ENCODE results near the gene SLC39A13.

Gene SLC39A13

GRCh38 chr11:47433157-47433556, 24.8 kb downstream of the SLC39A13 start:
- no peak for DNase-seq

- DNase-seq: no peak
Measured at GRCh38 chr11:47434011-47434786, 25.8 kb downstream of the SLC39A13 start.

- DNase-seq: no peak
Measured at GRCh38 chr11:47435687-47436086, 27.3 kb downstream of the SLC39A13 start.

- DNase-seq: no peak
Measured at GRCh38 chr11:47436726-47437125, 28.3 kb downstream of the SLC39A13 start.

GRCh38 chr11:47437218-47437745, 28.9 kb downstream of the SLC39A13 start:
- DNase-seq: no peak

GRCh38 chr11:47437746-47438418, 29.5 kb downstream of the SLC39A13 start:
- DNase-seq: peak; percentile 23

DNA sequence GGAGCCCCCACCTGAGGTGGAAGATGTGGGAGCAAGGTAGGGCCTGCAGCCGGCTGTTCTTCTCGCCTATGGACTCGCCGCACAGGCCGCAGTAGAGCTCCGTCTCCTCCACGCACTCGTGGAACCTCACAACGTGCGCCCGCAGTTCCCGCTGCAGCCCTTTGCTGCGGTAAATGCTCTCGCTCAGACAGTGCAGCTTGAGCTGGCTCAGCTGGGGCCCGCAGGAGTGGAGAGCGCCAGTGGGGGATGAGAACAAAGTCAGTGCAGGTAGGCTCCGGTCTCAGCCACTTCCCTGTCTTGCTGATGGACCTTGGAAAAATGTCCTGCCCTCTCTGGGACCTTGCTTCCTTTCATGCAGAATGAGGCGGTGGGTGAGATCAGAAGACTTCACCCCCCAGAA, 30.3 kb downstream of the SLC39A13 start:
- DNase-seq: no peak

DNA sequence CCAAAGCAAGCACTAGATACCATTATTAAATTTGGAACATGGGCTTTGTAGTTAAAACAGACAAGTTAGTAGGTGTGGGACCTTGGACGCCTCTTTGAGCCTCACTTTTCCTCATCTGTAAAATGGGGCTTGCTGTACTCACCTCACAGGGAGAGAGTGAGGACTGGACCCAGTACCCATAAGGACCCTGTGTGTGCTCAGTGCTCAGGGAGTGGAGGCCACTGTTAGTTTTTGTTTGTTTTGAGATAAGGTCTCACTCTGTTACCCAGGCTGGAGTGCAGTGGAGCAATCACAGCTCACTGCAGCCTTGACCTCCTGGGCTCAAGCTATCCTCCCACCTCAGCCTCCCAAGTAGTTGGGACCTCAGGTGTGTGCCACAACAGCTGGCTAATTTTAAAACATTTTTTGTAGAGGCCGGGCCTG, 31.7 kb downstream of the SLC39A13 start:
- no peak for DNase-seq

DNA sequence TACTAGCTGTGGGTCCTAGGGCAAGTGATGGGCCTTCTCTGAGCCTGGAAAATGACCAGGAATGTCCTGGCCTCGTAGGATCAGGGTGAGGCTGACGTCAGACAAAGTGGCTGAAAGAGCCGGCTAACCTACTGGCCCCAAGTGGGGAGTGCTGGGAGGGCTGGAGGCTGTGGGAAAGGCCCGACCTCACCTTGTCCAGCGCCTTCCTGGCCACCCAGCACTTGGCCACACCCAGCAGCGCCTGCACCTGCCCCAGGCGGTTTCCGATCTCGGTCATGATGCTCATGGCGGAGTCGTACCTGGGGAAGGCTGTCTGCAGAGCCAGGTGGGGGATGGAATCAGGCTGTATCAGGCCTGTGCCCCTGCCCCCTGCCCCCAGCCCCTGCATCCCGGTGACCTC, 33.0 kb downstream of the SLC39A13 start:
- no peak for DNase-seq

GRCh38 chr11:47442514-47442913, 34.1 kb downstream of the SLC39A13 start:
- no peak for DNase-seq

- peak; percentile 81 for DNase-seq
Measured at GRCh38 chr11:47443028-47443700, 34.8 kb downstream of the SLC39A13 start.

- no peak for DNase-seq
Measured at GRCh38 chr11:47443817-47444216, 35.4 kb downstream of the SLC39A13 start.

DNA sequence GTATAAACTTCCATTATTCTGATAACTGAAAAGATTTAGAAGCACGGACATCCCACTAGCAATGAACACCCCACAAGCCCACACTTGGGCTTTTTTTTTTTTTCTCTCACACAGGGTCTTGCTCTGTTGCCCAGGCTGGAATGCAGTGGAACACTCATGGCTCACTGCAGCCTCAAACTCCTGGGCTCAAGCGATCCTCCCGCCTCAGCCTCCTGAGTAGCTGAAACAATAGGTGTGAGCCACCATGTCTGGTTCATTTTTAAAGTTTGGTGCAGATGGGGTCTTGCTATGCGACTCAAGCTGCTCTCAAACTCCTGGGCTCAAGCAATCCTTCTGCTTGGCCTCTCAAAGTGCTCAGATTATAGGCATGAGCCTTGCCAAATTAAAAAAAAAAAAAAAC, 37.5 kb downstream of the SLC39A13 start:
- DNase-seq: no peak

DNA sequence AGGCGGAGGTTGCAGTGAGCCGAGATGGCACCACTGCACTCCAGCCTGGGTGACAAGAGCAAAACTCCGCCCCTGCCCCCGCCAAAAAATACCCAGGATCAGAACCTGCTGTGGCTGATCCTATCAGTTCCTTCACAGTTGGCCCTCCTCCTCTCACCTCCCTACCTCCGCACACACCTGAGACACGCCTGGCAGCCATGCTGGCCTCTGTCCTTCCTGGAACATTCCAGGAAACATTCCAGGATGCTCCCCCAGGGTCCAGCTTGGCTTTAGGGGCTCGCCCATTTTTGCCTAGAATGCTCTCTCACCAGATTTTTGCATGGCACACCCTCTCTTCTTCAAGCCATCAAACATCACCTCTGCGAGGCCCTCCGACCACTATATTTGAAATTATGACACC, 38.4 kb downstream of the SLC39A13 start:
- DNase-seq: no peak

- no peak for DNase-seq
Measured at GRCh38 chr11:47447906-47448305, 39.5 kb downstream of the SLC39A13 start.

DNA sequence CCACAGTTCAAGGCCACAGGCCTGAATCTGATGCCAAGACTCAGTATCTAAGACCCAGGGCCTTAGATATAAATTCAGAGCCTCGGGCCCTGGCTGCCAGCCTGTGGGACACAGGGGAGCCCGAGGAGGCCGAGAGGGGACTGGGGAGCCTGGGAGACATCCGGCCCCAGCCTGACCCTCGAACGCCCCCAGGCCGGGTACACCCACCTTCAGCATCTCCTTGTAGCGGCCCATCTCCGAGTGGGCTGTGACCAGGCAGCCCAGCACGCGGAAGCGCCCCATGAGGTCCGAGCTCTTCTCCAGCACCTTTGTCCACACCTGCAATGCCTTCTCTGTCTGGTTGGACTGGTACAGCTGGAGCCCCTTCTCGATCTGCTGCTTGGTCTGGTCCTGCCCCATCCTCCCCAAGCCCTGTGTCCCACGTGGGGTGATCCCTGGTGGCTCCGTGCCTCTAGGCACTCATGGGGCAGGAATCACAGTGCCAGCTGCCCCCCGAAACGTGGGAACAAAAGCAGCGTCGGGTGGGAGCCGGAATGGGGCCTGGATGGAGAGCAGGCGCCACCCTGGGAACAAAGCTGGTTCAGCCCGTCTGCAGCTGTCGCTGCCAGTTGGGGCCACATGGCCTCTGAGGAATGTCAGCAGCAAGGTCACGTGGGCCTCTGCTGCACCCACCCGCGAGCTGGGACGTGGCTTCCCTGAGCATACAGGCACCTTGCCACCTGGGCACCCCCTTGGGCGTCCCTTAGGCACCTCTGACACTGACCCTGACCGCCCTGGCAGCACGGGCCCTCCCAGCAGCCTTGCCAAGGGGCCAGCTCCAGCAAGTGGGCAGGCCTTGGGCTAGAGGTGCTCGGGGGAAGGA, 40.4 kb downstream of the SLC39A13 start, which contains the start of gene RAPSN:
TSS of gene RAPSN (minus strand) at position 571 of the 862 bp plus-strand sequence. CDS start at position 399, 172 bp downstream.
- no peak for DNase-seq

DNA sequence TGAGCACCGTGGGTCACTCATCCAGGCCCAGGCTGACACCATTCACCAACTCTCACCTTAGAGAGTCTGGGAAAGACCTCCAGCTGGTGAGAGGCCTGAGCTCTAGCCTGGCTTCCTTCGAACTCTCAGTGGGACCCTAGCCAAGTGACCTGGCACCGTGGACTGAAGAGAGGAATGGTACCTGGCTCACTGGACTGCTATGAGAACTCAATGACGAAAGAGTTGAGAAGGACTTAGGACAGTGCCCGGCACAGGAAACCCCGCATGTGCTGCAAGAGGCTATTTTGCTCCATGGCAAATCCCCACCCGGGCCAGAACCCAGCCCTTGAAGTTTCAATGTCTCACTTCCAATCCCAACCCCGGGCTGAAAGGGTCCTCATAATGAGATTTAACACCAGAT, 41.2 kb downstream of the SLC39A13 start:
- DNase-seq: no peak

DNA sequence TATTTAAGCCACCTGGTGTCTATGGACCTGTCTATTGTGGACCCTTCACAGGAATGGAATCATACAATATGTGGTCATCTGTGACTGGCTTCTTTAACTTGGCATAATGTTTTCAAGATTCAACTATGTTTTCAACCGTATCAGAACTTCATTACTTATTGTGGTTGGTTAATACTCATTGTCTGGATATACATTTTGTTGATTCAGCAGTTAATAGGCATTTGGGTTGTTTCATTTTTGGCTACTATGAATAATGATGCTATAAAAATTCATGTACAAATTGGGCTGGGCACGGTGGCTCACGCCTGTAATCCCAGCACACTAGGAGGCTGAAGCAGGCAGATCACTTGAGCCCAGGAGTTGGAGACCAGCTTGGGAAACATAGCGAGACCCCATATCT, 43.0 kb downstream of the SLC39A13 start:
- no peak for DNase-seq

- no peak for DNase-seq
Measured at GRCh38 chr11:47451990-47452389, 43.6 kb downstream of the SLC39A13 start.

DNA sequence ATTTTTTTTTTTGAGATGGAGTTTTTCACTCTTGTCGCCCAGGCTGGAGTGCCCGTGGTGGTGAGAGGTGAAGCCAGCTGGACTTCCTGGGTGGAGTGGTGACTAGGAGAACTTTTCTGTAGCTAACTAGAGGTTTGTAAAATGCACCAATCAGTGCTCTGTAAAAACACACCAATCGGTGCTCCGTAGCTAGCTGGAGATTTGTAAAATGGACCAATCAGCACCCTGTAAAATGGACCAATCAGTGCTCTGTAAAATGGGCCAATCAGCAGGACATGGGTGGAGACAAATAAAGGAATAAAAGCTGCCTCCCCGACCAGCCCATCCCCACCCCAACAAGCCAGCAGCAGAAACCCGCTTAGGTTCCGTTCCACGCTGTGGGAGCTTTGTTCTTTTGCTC, 45.0 kb downstream of the SLC39A13 start:
- no peak for DNase-seq

GRCh38 chr11:47454258-47454671, 45.9 kb downstream of the SLC39A13 start:
- peak; percentile 88 for DNase-seq

GRCh38 chr11:47460571-47461235, 52.3 kb downstream of the SLC39A13 start:
- no peak for DNase-seq
